NCI-H2196 (cell line): ENCODE results near the gene ENAH.
A peak's percentile ranks its signal among the peaks of the same experiment; 100 is the strongest.

Source experiments
- DNase-seq: peaks from one replicate; lab custom pipeline; 2025; ENCODE audit not compliant: unreplicated experiment; lab: John Stamatoyannopoulos, UW

The ENAH gene

GRCh38 chr1:225567789-225568188 lies 85.1 kb downstream of the ENAH start:
- no peak for DNase-seq

- DNase-seq = no peak
Measured at GRCh38 chr1:225565847-225566246, 87.1 kb downstream of the ENAH start.

GRCh38 chr1:225561675-225562074 lies 91.2 kb downstream of the ENAH start:
- DNase-seq = no peak

GRCh38 chr1:225559902-225560301 lies 93.0 kb downstream of the ENAH start:
- DNase-seq = no peak

GRCh38 chr1:225559326-225559725 lies 93.6 kb downstream of the ENAH start:
- no peak for DNase-seq

- DNase-seq = no peak
Measured at GRCh38 chr1:225556694-225557093, 96.2 kb downstream of the ENAH start.

- no peak for DNase-seq
Measured at GRCh38 chr1:225555821-225556220, 97.1 kb downstream of the ENAH start.

GRCh38 chr1:225554216-225554812 lies 98.6 kb downstream of the ENAH start:
- peak; percentile 23 for DNase-seq

- no peak for DNase-seq
Measured at GRCh38 chr1:225549821-225550220, 103.1 kb downstream of the ENAH start.

GRCh38 chr1:225548140-225548857 lies 104.6 kb downstream of the ENAH start:
- no peak for DNase-seq

GRCh38 chr1:225545649-225546048 lies 107.3 kb downstream of the ENAH start:
- DNase-seq = no peak

- no peak for DNase-seq
Measured at GRCh38 chr1:225544924-225545323, 108.0 kb downstream of the ENAH start.

- DNase-seq = no peak
Measured at GRCh38 chr1:225544263-225544662, 108.7 kb downstream of the ENAH start.

- no peak for DNase-seq
Measured at GRCh38 chr1:225543350-225543749, 109.6 kb downstream of the ENAH start.

- DNase-seq = no peak
Measured at GRCh38 chr1:225541383-225541782, 111.5 kb downstream of the ENAH start.

- DNase-seq = no peak
Measured at GRCh38 chr1:225539575-225539974, 113.3 kb downstream of the ENAH start.

GRCh38 chr1:225539069-225539468 lies 113.9 kb downstream of the ENAH start:
- DNase-seq = no peak

GRCh38 chr1:225537554-225538251 lies 115.2 kb downstream of the ENAH start:
- no peak for DNase-seq

- no peak for DNase-seq
Measured at GRCh38 chr1:225535280-225535679, 117.6 kb downstream of the ENAH start.

- no peak for DNase-seq
Measured at GRCh38 chr1:225534772-225535171, 118.2 kb downstream of the ENAH start.

- DNase-seq = no peak
Measured at GRCh38 chr1:225534135-225534534, 118.8 kb downstream of the ENAH start.

GRCh38 chr1:225533238-225533637 lies 119.7 kb downstream of the ENAH start:
- no peak for DNase-seq
